ENCODE measurements around the gene P2RY4. TPM values are rescaled to one million over a fixed set of nuclear protein-coding genes. Genes with fewer than 3 reads are reported as not detected.

P2RY4 gene
- total and polyA plus RNA-seq, 10 of the 15 experiments (the other 5 are each of a cell fraction or from before 2014, with no cell fraction given), result 0.07 to 0.44 (median 0.13) TPM; not detected in 7

DNA sequence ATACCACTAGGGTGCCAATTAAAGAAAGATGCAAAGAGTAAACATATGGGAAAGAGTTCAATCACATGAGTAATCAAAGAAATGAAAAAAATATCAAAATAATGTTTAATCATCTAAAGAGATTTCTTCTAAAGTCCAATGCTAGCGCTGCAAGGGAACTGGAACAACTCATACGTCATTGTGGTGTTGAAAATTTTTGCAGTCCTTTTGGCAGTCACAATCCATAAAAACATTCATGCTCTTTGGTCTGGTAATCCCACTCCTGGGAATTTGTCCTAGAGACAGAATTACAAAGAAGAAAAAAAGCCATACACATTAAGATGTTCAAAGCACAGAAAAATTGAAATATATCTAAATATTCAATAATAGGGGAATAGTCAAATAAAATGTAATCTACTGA is 4.6 kb downstream of the P2RY4 start (continued):
- no peak for TF ChIP-seq SRF (IDR thresholded peaks at IDR 0.05; ENCODE audit: low read depth in 2 of 2, low read length in 2 of 2)
- no peak for TF ChIP-seq IRF4 (IDR thresholded peaks at IDR 0.05; ENCODE audit: low read depth, low read length)
- no peak for TF ChIP-seq KDM1A (IDR thresholded peaks at IDR 0.05; ENCODE audit: borderline replicate concordance)
- no peak for TF ChIP-seq SREBF2 (IDR thresholded peaks at IDR 0.05; ENCODE audit: low read length)
- TF ChIP-seq ZBTB40 (IDR thresholded peaks at IDR 0.05; ENCODE audit: borderline replicate concordance), result no peak
- no peak for TF ChIP-seq HDAC2 (IDR thresholded peaks at IDR 0.05)
- no peak for TF ChIP-seq EED (IDR thresholded peaks at IDR 0.05; ENCODE audit: low read depth)
- TF ChIP-seq POLR2A (IDR thresholded peaks at IDR 0.05; ENCODE audit: low read depth, low read length), result no peak
- no peak for TF ChIP-seq SP1 (IDR thresholded peaks at IDR 0.05; ENCODE audit: low read depth, low read length)

- POLR2A ChIA-PET, result no interaction called here
- TF ChIP-seq, protein P1, sequence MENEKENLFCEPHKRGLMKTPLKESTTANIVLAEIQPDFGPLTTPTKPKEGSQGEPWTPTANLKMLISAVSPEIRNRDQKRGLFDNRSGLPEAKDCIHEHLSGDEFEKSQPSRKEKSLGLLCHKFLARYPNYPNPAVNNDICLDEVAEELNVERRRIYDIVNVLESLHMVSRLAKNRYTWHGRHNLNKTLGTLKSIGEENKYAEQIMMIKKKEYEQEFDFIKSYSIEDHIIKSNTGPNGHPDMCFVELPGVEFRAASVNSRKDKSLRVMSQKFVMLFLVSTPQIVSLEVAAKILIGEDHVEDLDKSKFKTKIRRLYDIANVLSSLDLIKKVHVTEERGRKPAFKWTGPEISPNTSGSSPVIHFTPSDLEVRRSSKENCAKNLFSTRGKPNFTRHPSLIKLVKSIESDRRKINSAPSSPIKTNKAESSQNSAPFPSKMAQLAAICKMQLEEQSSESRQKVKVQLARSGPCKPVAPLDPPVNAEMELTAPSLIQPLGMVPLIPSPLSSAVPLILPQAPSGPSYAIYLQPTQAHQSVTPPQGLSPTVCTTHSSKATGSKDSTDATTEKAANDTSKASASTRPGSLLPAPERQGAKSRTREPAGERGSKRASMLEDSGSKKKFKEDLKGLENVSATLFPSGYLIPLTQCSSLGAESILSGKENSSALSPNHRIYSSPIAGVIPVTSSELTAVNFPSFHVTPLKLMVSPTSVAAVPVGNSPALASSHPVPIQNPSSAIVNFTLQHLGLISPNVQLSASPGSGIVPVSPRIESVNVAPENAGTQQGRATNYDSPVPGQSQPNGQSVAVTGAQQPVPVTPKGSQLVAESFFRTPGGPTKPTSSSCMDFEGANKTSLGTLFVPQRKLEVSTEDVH (IDR thresholded peaks at IDR 0.05; ENCODE audit: low read depth, partially characterized antibody), result no peak
- TF ChIP-seq BHLHE40 (IDR thresholded peaks at IDR 0.05; ENCODE audit: borderline replicate concordance in 1 of 2, low read depth in 2 of 2, low read length in 1 of 2) (no peak), HCFC1 (IDR thresholded peaks at IDR 0.05; ENCODE audit: low read length) (no peak), MEF2B (IDR thresholded peaks at IDR 0.05; ENCODE audit: partially characterized antibody, poor library complexity, severe bottlenecking) (no peak)
- intact Hi-C loops (cut with micrococcal nuclease; ENCODE audit: unreplicated experiment), result no loop called here
- H3K4me1 ChIP-seq (ENCODE audit: control insufficient read depth, insufficient read depth, low read length), result no peaks in the 10 kb centered on the region
- H3K4me2 ChIP-seq (ENCODE audit: control insufficient read depth, insufficient read depth), result no peak overlapping the region
- RAD21 ChIA-PET (ENCODE audit: unreplicated experiment), result no interaction called here
- no peaks in the 10 kb centered on the region for H3K9me3 ChIP-seq (replicated peaks; ENCODE audit: control insufficient read depth, insufficient read depth, low read length)
- no peak overlapping the region for H2AFZ ChIP-seq (ENCODE audit: control insufficient read depth, low read depth, low read length)
- no peaks in the 10 kb centered on the region for H3K36me3 ChIP-seq (ENCODE audit: control insufficient read depth in 2 of 2, insufficient read depth in 2 of 2, low read length in 1 of 2)
- in situ Hi-C loops (cut with MboI), result no loop called here
- no peak overlapping the region for H3K27ac ChIP-seq (ENCODE audit: control insufficient read depth, insufficient read depth)
- H3K27me3 ChIP-seq (replicated peaks in 1 of 2; ENCODE audit: control insufficient read depth in 2 of 2, insufficient read depth in 2 of 2, low read length in 1 of 2), result no peaks in the 10 kb centered on the region
- no TSS peak for BruUV-seq (replicated peaks)
- 69% methylated on average over 3 of the region's 3 CpGs for WGBS (ENCODE audit: insufficient coverage, insufficient replicate concordance, low lambda C conversion rate, missing lambda C conversion rate)
- ATAC-seq (no peak), DNase-seq (ENCODE audit: low read depth, low spot score) (no peak), FAIRE-seq (no peak)
- SMC1A ChIA-PET (ENCODE audit: uncharacterized antibody, unreplicated experiment), result no interaction called here
- H3K9ac ChIP-seq (ENCODE audit: control insufficient read depth, insufficient read depth, low read length), result no peak overlapping the region
- no peaks in the 10 kb centered on the region for H4K20me1 ChIP-seq (ENCODE audit: control insufficient read depth, insufficient read depth)
- H3K4me3 ChIP-seq, result no peak overlapping the region
- no peaks in the 10 kb centered on the region for H3K79me2 ChIP-seq (ENCODE audit: control insufficient read depth, insufficient read depth, low read length)
- CTCF ChIA-PET, result no interaction called here
These were observed 5.1 kb downstream of the P2RY4 start for GRCh38 chrX:70254909-70255308.
